Activated CD8-positive, alpha-beta T cell treated with anti-CD3 and anti-CD28 coated beads for 36 hours (primary cell): ENCODE data around the gene ETV6. TPM values are rescaled to one million over a fixed set of nuclear protein-coding genes. Genes with fewer than 3 reads are reported as not detected.

Experiments used
- ATAC-seq: fragments of 200-7000 bp; cut with Tn5 transposase; one replicate; pipeline ENCODE4 v1.10.0; 2021; ENCODE audit warnings: mild to moderate bottlenecking, moderate library complexity
- CTCF ChIA-PET: fragments of 350-600 bp; sonication (Branson Sonifier 250); formaldehyde crosslinking; loops from one replicate; lab custom pipeline; 2021; ENCODE audit warnings: antibody characterized with exemption; lab: Charles Lee
- POLR2A ChIA-PET: fragments of 350-600 bp; sonication (Branson Sonifier 250); formaldehyde crosslinking; loops from one replicate; lab custom pipeline; 2021; ENCODE audit warnings: antibody characterized with exemption; lab: Charles Lee
- DNase-seq: peaks from one replicate; pipeline ENCODE4 v3.0.0-alpha.2; 2020
- H3K27ac Mint-ChIP-seq: one replicate; pipeline ENCODE4 v1.8.0; 2021; ENCODE audit warnings: mild to moderate bottlenecking, mixed read lengths
- H3K27me3 Mint-ChIP-seq: one replicate; pipeline ENCODE4 v1.8.0; 2021; ENCODE audit warnings: mixed read lengths
- H3K36me3 Mint-ChIP-seq: one replicate; pipeline ENCODE4 v1.8.0; 2021; ENCODE audit warnings: low read depth, mixed read lengths
- H3K4me1 Mint-ChIP-seq: one replicate; pipeline ENCODE4 v1.8.0; 2021; ENCODE audit warnings: low read depth, mixed read lengths
- H3K4me3 Mint-ChIP-seq: one replicate; pipeline ENCODE4 v1.8.0; 2021; ENCODE audit warnings: mild to moderate bottlenecking, moderate library complexity, mixed read lengths
- H3K9me3 Mint-ChIP-seq: one replicate; pipeline ENCODE4 v1.8.0; 2021; ENCODE audit warnings: mixed read lengths
- intact Hi-C: fragments of 100-400 bp; cut with micrococcal nuclease; formaldehyde crosslinking; loops from one replicate; pipeline ENCODE4 v1.10.0; 2022
- total RNA-seq, 2 experiments: library from RNA; stranded (reverse); gene quantifications; one replicate each; pipeline ENCODE4 v1.2.3, GENCODE V29; 2021
- TF ChIP-seq, protein P1 (sequence below): fragments of 200-600 bp; IDR thresholded peaks from one replicate; pipeline ENCODE4 v1.8.0; 2022; ENCODE audit warnings: antibody characterized with exemption, mild to moderate bottlenecking

Gene ETV6
- total RNA-seq, 2 experiments from 2014 or later = 20.5 to 22.7 TPM

DNA sequence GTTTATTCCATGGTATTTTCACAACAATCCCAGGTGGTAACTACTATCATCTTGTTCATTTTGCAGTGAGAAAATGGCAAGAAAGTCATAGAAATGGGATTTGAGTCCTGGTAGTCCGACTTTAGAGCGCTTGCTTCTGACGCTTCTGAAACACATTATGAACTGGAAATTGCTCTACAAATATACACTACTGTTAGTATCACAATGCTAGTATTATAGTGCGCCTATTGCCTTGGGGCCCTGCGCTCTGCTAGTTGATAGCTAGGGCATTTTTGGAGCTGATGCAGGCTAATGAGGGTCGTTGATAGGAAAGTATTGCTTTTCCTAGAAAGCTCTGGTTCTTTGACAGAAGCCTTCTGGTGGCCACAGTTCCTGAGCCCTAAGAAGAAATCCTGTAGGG is 61.0 kb downstream of the ETV6 start:
- CTCF ChIA-PET = no interaction called here
- POLR2A ChIA-PET = no interaction called here
- intact Hi-C loops = no loop called here
- no peak overlapping the region for H3K4me3 Mint-ChIP-seq
- H3K9me3 Mint-ChIP-seq = no peaks in the 10 kb centered on the region
- no peaks in the 10 kb centered on the region for H3K27me3 Mint-ChIP-seq
- ATAC-seq (no peak), DNase-seq (no peak)
- H3K36me3 Mint-ChIP-seq = peaks cover 7% of the 10 kb centered on the region
- H3K4me1 Mint-ChIP-seq = peaks cover 25% of the 10 kb centered on the region
- H3K27ac Mint-ChIP-seq = no peak overlapping the region
- TF ChIP-seq, protein P1, sequence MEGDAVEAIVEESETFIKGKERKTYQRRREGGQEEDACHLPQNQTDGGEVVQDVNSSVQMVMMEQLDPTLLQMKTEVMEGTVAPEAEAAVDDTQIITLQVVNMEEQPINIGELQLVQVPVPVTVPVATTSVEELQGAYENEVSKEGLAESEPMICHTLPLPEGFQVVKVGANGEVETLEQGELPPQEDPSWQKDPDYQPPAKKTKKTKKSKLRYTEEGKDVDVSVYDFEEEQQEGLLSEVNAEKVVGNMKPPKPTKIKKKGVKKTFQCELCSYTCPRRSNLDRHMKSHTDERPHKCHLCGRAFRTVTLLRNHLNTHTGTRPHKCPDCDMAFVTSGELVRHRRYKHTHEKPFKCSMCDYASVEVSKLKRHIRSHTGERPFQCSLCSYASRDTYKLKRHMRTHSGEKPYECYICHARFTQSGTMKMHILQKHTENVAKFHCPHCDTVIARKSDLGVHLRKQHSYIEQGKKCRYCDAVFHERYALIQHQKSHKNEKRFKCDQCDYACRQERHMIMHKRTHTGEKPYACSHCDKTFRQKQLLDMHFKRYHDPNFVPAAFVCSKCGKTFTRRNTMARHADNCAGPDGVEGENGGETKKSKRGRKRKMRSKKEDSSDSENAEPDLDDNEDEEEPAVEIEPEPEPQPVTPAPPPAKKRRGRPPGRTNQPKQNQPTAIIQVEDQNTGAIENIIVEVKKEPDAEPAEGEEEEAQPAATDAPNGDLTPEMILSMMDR = no peak

DNA sequence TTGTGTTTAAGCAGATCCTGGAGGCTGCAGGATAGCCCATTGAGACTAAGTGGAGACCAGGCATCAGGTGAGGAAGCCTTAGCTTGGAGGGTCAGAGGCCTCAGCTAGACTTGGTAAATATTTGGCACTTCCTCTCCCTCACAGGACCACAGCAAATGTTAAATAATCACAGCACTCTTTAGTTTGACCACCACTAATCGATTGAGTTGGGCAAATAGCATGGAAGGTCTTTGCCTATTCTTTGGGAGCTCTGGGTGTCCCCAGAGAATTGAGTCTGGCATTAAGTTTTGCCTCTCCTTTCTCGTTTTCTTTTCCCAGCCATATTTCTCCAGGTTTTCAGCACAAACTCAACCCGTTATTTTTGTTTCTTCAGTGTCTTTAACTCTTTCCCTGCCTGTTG is 61.4 kb downstream of the ETV6 start:
- ChIA-PET CTCF (no interaction called here), POLR2A (no interaction called here)
- TF ChIP-seq, protein P1 = no peak

DNA sequence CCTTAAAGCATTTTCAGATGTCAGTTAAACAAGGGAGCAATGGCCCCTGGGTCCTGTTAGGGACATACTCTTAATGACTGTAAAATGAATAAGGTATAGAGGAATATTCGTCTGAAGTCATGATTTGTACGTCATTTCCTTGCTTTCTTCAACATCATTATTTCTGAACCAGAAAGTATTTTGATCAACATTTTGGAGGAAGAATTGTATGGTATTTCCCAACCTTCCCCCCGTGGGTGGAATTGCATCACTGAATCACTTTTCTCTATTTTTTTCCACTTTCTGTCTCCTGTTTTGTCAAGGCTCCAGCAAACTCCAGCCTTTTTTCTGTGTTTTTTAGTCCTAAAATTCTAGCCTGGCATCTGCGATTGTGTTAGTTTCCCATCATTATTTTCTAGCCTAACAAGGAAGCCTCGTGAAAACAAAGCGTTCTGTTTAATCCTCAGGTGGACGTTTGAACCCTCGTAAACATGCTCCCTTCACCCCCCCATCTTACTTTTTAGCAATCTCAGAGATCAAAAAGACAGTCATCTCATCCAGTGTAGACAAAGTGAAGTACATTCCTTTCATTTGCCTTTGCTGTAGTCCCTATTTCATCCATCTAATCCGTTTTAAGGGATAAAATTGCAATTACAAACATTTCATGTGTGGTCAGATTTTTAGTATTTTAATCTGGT is 62.3 kb downstream of the ETV6 start:
- H3K9me3 Mint-ChIP-seq = no peaks in the 10 kb centered on the region
- H3K27ac Mint-ChIP-seq = no peak overlapping the region
- TF ChIP-seq, protein P1 = no peak
- peaks cover 25% of the 10 kb centered on the region for H3K4me1 Mint-ChIP-seq
- ChIA-PET CTCF (no interaction called here), POLR2A (no interaction called here)
- H3K4me3 Mint-ChIP-seq = no peak overlapping the region
- no peak for DNase-seq
- H3K36me3 Mint-ChIP-seq = peaks cover 10% of the 10 kb centered on the region
- no peak for ATAC-seq
- intact Hi-C loops = no loop called here
- no peaks in the 10 kb centered on the region for H3K27me3 Mint-ChIP-seq

More for the DNA sequence above, 61.4 kb downstream of the ETV6 start:
- DNase-seq (no peak), ATAC-seq (no peak)
- H3K27me3 Mint-ChIP-seq = no peaks in the 10 kb centered on the region
- H3K4me1 Mint-ChIP-seq = peaks cover 25% of the 10 kb centered on the region
- intact Hi-C loops = no loop called here
- H3K27ac Mint-ChIP-seq = no peak overlapping the region
- no peak overlapping the region for H3K4me3 Mint-ChIP-seq
- peaks cover 7% of the 10 kb centered on the region for H3K36me3 Mint-ChIP-seq
- no peaks in the 10 kb centered on the region for H3K9me3 Mint-ChIP-seq

DNA sequence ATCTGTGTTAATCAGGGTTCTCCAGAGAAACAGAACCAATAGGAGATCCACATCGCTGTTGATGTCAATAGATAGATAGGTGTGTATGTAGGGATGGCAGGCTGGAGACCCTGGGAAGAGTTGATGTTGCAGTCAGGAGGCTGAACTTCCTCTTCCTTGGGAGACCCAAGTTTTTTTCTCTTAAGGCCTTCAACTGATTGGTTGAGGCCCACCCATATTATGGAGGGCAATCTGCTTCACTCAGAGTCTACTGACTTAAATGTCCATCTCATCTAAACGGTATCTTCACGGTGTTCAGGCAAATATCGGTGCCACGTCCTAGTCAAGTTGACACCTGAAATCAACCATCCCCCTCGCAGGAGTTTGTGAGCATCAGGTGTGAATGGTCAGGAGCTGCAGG is 63.0 kb downstream of the ETV6 start:
- H3K27ac Mint-ChIP-seq = no peak overlapping the region
- CTCF ChIA-PET = no interaction called here
- H3K27me3 Mint-ChIP-seq = no peaks in the 10 kb centered on the region
- ATAC-seq = no peak
- DNase-seq = no peak
- H3K4me1 Mint-ChIP-seq = peaks cover 25% of the 10 kb centered on the region
- H3K4me3 Mint-ChIP-seq = no peak overlapping the region
- H3K9me3 Mint-ChIP-seq = no peaks in the 10 kb centered on the region
- TF ChIP-seq, protein P1 = no peak
- peaks cover 10% of the 10 kb centered on the region for H3K36me3 Mint-ChIP-seq
- POLR2A ChIA-PET = no interaction called here
- intact Hi-C loops = no loop called here

DNA sequence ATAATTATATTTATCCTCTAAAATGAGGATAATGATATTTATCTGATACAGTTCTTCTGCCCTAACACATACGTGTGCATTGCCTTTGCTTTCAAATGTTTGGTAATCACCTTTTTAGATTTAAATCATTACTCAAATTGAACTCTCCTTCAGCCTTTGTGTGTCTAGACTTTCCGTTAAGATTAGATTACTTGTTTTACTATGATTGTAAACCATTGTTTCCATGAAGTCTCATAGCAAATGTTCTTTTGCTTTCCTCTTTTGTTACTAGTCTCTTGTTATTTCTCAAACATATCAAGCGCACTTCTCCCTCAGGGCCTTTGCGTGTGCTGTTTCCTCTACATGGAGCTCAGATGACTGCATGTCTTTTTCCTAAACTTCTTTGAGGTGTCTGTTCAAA is 63.7 kb downstream of the ETV6 start:
- DNase-seq = no peak
- Mint-ChIP-seq H3K4me1 (peaks cover 27% of the 10 kb centered on the region), H3K27me3 (no peaks in the 10 kb centered on the region), H3K36me3 (peaks cover 10% of the 10 kb centered on the region), H3K9me3 (no peaks in the 10 kb centered on the region), H3K4me3 (no peak overlapping the region), H3K27ac (no peak overlapping the region)
- intact Hi-C loops = no loop called here
- peak; percentile 17 for ATAC-seq
- ChIA-PET POLR2A (interaction anchor here (0.7 kb wide), 1 partner anchor 14 kb away, joined by 3 read pairs; no protein-coding TSS in a partner anchor), CTCF (interaction anchor here (1.5 kb wide), 1 partner anchor 324 kb away, joined by 3 read pairs; no protein-coding TSS in a partner anchor)
- TF ChIP-seq, protein P1 = no peak
